KMS-11 (cell line): ENCODE results near the gene SUGCT.

Experiments used
- H2AFZ ChIP-seq: fragments of 200-600 bp; sonication (generic); 2 replicates; pipeline ENCODE4 v1.6.1; 2016; ENCODE audit warnings: antibody characterized with exemption, mixed run types, low read depth
- H3K27ac ChIP-seq: fragments of 200-600 bp; sonication (generic); 2 replicates; pipeline ENCODE4 v1.6.1; 2016; ENCODE audit warnings: mild to moderate bottlenecking, mixed run types
- H3K27me3 ChIP-seq: fragments of 200-600 bp; sonication (generic); 2 replicates; pipeline ENCODE4 v1.6.1; 2017; ENCODE audit warnings: mild to moderate bottlenecking, low read depth, mixed run types, moderate library complexity; ENCODE audit not compliant: insufficient read depth
- H3K36me3 ChIP-seq: fragments of 200-600 bp; sonication (generic); 2 replicates; pipeline ENCODE4 v1.6.1; 2017; ENCODE audit warnings: mild to moderate bottlenecking, mixed run types; ENCODE audit not compliant: insufficient read depth
- H3K4me1 ChIP-seq: fragments of 200-600 bp; sonication (generic); 2 replicates; pipeline ENCODE4 v1.6.1; 2016; ENCODE audit warnings: mild to moderate bottlenecking, low read depth, mixed run types; ENCODE audit not compliant: poor library complexity, severe bottlenecking
- H3K4me2 ChIP-seq: fragments of 200-600 bp; sonication (generic); 2 replicates; pipeline ENCODE4 v1.7.0; 2016; ENCODE audit warnings: mild to moderate bottlenecking, mixed run types
- H3K4me3 ChIP-seq: fragments of 200-600 bp; sonication (generic); IDR thresholded peaks from 2 replicates; pipeline ENCODE4 v1.6.1; 2017; ENCODE audit warnings: low read depth, low read length, mixed read lengths; ENCODE audit not compliant: insufficient read depth
- H3K79me2 ChIP-seq: fragments of 200-600 bp; sonication (generic); 2 replicates; pipeline ENCODE4 v1.6.1; 2016; ENCODE audit warnings: low read depth, mixed run types; ENCODE audit not compliant: insufficient read depth
- H3K9ac ChIP-seq: fragments of 200-600 bp; sonication (generic); 2 replicates; pipeline ENCODE4 v1.6.1; 2016; ENCODE audit warnings: mild to moderate bottlenecking, mixed run types
- H4K20me1 ChIP-seq: fragments of 200-600 bp; sonication (generic); 2 replicates; pipeline ENCODE4 v1.6.1; 2016; ENCODE audit warnings: mild to moderate bottlenecking, mixed run types; ENCODE audit not compliant: insufficient read depth
- CTCF ChIP-seq: fragments of 200-600 bp; sonication (generic); conservative IDR thresholded peaks from 2 replicates; pipeline ENCODE4 v1.6.1; 2017; ENCODE audit warnings: low read depth, mild to moderate bottlenecking, antibody characterized with exemption, low read length, moderate library complexity, mixed read lengths

SUGCT gene

DNA sequence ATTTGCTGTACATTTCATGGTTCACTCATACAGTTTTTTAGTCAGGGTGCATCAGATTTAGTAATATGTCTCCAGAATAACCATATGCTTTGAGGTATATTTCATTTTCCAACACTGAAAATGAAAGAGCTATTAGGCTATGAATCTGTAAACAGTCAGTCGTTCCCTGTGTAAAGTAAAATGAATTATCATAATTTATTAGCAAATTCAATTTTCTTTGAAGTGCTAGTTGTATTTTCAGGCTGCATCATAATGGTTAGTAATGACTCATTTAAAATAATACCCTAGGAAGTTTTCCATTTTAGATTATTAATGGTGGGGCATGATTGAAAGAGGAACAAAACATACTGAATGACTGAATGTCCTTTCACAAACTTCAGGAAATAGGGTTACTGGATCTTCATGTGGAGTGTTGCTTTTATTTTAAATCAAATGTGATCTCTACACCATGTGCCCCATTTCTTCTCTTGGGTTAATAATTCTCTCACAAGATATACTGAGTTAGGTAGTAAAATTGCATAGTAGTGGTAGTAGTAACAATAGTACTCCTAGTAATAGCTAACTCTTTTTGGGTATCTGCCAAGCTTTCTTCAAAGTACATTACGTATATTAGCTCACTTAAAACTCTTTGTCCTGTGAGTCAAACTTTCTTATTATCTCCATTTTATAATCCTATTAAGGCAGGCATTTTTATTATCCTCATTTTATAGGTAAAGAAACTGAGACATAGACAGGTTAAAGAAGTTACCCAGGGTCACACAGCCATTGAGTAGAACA lies 476.5 kb downstream of the SUGCT start:
- no peaks in the 10 kb centered on the region for H3K27me3 ChIP-seq
- no peak overlapping the region for H2AFZ ChIP-seq
- no peak overlapping the region for H3K4me3 ChIP-seq
- H3K4me2 ChIP-seq: no peak overlapping the region
- peaks cover 1% of the 10 kb centered on the region for H3K4me1 ChIP-seq
- TF ChIP-seq CTCF: no peak
- H3K9ac ChIP-seq: no peak overlapping the region
- no peaks in the 10 kb centered on the region for H3K36me3 ChIP-seq
- H3K27ac ChIP-seq: no peak overlapping the region
- H3K79me2 ChIP-seq: no peaks in the 10 kb centered on the region
- no peaks in the 10 kb centered on the region for H4K20me1 ChIP-seq

- no peak overlapping the region for H3K9ac ChIP-seq
- H3K4me3 ChIP-seq: no peak overlapping the region
- TF ChIP-seq CTCF: no peak
- no peak overlapping the region for H3K4me2 ChIP-seq
- no peaks in the 10 kb centered on the region for H4K20me1 ChIP-seq
- no peaks in the 10 kb centered on the region for H3K36me3 ChIP-seq
- H3K27me3 ChIP-seq: no peaks in the 10 kb centered on the region
- no peak overlapping the region for H2AFZ ChIP-seq
- H3K4me1 ChIP-seq: no peaks in the 10 kb centered on the region
- H3K79me2 ChIP-seq: no peaks in the 10 kb centered on the region
- no peak overlapping the region for H3K27ac ChIP-seq
Observed at GRCh38 chr7:40612298-40612697, 477.5 kb downstream of the SUGCT start.

- H4K20me1 ChIP-seq: no peaks in the 10 kb centered on the region
- no peak overlapping the region for H3K27ac ChIP-seq
- H3K36me3 ChIP-seq: no peaks in the 10 kb centered on the region
- no peak for TF ChIP-seq CTCF
- H3K79me2 ChIP-seq: no peaks in the 10 kb centered on the region
- no peak overlapping the region for H3K4me2 ChIP-seq
- no peak overlapping the region for H3K4me3 ChIP-seq
- no peaks in the 10 kb centered on the region for H3K27me3 ChIP-seq
- no peak overlapping the region for H2AFZ ChIP-seq
- H3K9ac ChIP-seq: no peak overlapping the region
- no peaks in the 10 kb centered on the region for H3K4me1 ChIP-seq
Observed at GRCh38 chr7:40619647-40620046, 484.8 kb downstream of the SUGCT start.

DNA sequence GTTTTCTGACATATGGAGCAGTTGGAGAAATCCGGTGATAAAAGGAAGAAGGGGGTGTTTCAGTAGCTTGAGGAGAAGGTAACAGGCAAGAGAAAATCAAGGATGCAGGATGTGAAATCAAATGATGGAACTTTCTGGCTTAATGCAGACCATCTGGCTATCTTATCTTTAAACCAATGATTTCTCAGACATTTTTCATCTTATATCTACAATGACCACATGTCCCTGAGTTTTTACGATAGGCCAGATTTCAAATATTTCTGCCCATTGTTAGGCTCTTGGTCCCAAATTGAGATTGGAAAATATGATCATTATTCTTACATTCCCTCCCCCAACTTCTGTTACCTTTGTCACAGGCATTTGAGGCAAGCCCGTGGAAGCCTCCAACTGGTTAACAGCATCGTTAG lies 486.8 kb downstream of the SUGCT start:
- H3K79me2 ChIP-seq: no peaks in the 10 kb centered on the region
- H3K4me2 ChIP-seq: no peak overlapping the region
- H3K27ac ChIP-seq: no peak overlapping the region
- no peak for TF ChIP-seq CTCF
- no peak overlapping the region for H3K9ac ChIP-seq
- H2AFZ ChIP-seq: no peak overlapping the region
- H3K27me3 ChIP-seq: no peaks in the 10 kb centered on the region
- no peaks in the 10 kb centered on the region for H3K4me1 ChIP-seq
- no peaks in the 10 kb centered on the region for H4K20me1 ChIP-seq
- H3K36me3 ChIP-seq: no peaks in the 10 kb centered on the region
- no peak overlapping the region for H3K4me3 ChIP-seq
